ENCODE results near the gene DGAT2L6. TPM values are rescaled to one million over a fixed set of nuclear protein-coding genes. Genes with fewer than 3 reads are reported as not detected.

Gene DGAT2L6
- total and polyA plus RNA-seq, 2 experiments from 2014 or later: not detected

DNA sequence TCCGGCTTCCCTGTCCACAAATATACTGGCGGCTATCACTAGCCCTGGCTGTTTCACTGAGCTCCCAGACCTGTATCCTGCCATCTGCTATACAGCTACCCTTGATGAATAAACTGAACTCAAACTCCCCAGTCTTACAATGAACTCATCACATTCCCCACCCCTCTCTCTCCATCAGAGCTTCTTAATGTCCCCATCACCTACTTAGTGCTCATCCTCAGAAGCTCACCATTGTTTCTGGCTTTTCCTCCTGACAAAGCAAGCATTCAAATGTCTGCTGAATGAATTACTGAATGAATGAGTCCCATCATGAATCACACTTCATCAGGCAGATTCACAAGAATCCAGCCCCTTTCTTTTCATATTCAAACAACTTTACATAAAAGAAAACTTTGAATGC is 5.7 kb upstream of the DGAT2L6 start:
- Mint-ChIP-seq H3K9me3 (no peaks in the 10 kb centered on the region), H3K4me3 (peak overlapping the region; percentile 4; the same call in 2 of the 3 replicates), H3K27ac (peak overlapping the region; percentile 37; the same call in 1 of the 2 replicates), H3K4me1 (peaks cover 53% of the 10 kb centered on the region), H3K27me3 (ENCODE audit: insufficient read depth, low read depth, poor library complexity) (peaks cover 3% of the 10 kb centered on the region), H3K36me3 (ENCODE audit: low read depth) (0 out of 3 replicates have a peak, but pooled peaks cover 3% of the 10 kb centered on the region)
- no peak overlapping the region for H3K4me3 ChIP-seq
- no peaks in the 10 kb centered on the region for H3K79me2 ChIP-seq (replicated peaks; ENCODE audit: insufficient read depth)
- TF ChIP-seq ZNF114 (CRISPR knock-in tag; IDR thresholded peaks at IDR 0.05): no peak
- TF ChIP-seq REST (IDR thresholded peaks at IDR 0.05; ENCODE audit: unreplicated experiment): no peak
- TF ChIP-seq, protein P1, sequence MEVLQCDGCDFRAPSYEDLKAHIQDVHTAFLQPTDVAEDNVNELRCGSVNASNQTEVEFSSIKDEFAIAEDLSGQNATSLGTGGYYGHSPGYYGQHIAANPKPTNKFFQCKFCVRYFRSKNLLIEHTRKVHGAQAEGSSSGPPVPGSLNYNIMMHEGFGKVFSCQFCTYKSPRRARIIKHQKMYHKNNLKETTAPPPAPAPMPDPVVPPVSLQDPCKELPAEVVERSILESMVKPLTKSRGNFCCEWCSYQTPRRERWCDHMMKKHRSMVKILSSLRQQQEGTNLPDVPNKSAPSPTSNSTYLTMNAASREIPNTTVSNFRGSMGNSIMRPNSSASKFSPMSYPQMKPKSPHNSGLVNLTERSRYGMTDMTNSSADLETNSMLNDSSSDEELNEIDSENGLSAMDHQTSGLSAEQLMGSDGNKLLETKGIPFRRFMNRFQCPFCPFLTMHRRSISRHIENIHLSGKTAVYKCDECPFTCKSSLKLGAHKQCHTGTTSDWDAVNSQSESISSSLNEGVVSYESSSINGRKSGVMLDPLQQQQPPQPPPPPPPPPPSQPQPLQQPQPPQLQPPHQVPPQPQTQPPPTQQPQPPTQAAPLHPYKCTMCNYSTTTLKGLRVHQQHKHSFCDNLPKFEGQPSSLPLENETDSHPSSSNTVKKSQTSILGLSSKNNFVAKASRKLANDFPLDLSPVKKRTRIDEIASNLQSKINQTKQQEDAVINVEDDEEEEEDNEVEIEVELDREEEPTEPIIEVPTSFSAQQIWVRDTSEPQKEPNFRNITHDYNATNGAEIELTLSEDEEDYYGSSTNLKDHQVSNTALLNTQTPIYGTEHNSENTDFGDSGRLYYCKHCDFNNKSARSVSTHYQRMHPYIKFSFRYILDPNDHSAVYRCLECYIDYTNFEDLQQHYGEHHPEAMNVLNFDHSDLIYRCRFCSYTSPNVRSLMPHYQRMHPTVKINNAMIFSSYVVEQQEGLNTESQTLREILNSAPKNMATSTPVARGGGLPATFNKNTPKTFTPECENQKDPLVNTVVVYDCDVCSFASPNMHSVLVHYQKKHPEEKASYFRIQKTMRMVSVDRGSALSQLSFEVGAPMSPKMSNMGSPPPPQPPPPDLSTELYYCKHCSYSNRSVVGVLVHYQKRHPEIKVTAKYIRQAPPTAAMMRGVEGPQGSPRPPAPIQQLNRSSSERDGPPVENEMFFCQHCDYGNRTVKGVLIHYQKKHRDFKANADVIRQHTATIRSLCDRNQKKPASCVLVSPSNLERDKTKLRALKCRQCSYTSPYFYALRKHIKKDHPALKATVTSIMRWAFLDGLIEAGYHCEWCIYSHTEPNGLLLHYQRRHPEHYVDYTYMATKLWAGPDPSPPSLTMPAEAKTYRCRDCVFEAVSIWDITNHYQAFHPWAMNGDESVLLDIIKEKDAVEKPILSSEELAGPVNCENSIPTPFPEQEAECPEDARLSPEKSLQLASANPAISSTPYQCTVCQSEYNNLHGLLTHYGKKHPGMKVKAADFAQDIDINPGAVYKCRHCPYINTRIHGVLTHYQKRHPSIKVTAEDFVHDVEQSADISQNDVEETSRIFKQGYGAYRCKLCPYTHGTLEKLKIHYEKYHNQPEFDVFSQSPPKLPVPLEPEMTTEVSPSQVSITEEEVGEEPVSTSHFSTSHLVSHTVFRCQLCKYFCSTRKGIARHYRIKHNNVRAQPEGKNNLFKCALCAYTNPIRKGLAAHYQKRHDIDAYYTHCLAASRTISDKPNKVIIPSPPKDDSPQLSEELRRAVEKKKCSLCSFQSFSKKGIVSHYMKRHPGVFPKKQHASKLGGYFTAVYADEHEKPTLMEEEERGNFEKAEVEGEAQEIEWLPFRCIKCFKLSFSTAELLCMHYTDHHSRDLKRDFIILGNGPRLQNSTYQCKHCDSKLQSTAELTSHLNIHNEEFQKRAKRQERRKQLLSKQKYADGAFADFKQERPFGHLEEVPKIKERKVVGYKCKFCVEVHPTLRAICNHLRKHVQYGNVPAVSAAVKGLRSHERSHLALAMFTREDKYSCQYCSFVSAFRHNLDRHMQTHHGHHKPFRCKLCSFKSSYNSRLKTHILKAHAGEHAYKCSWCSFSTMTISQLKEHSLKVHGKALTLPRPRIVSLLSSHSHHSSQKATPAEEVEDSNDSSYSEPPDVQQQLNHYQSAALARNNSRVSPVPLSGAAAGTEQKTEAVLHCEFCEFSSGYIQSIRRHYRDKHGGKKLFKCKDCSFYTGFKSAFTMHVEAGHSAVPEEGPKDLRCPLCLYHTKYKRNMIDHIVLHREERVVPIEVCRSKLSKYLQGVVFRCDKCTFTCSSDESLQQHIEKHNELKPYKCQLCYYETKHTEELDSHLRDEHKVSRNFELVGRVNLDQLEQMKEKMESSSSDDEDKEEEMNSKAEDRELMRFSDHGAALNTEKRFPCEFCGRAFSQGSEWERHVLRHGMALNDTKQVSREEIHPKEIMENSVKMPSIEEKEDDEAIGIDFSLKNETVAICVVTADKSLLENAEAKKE (CRISPR knock-in tag; IDR thresholded peaks at IDR 0.05): 0 out of 2 replicates have a peak, but pooled peaks have one; percentile 41
- TF ChIP-seq, protein P2, sequence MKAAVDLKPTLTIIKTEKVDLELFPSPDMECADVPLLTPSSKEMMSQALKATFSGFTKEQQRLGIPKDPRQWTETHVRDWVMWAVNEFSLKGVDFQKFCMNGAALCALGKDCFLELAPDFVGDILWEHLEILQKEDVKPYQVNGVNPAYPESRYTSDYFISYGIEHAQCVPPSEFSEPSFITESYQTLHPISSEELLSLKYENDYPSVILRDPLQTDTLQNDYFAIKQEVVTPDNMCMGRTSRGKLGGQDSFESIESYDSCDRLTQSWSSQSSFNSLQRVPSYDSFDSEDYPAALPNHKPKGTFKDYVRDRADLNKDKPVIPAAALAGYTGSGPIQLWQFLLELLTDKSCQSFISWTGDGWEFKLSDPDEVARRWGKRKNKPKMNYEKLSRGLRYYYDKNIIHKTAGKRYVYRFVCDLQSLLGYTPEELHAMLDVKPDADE (IDR thresholded peaks at IDR 0.05): no peak
- H2AFZ ChIP-seq: peak overlapping the region; percentile 32; the same call in 1 of the 2 replicates
- ATAC-seq (peak; percentile 41; the same call in 2 of the 3 replicates), DNase-seq (ENCODE audit: low spot score) (peak; percentile 7)
- 0 out of 2 replicates have a peak overlapping the region, but pooled peaks have one; percentile 50 for H3K27ac ChIP-seq (ENCODE audit: low read depth)
- no peaks in the 10 kb centered on the region for H3K36me3 ChIP-seq (ENCODE audit: insufficient read depth)
- no peaks in the 10 kb centered on the region for H3K27me3 ChIP-seq (ENCODE audit: insufficient read depth)
- no peaks in the 10 kb centered on the region for H3K9me2 ChIP-seq (ENCODE audit: insufficient read depth)
- peaks cover 34% of the 10 kb centered on the region for H3K4me1 ChIP-seq (ENCODE audit: insufficient read depth)
- H3K4me2 ChIP-seq: peak overlapping the region; percentile 66
- no peaks in the 10 kb centered on the region for H3F3A ChIP-seq (replicated peaks; ENCODE audit: low read depth)
- H4K20me1 ChIP-seq (replicated peaks; ENCODE audit: insufficient read depth): no peaks in the 10 kb centered on the region

Data from GM23338 (cell line).